Right ventricle myocardium inferior (tissue), 1 donor: Measurements from ENCODE around the gene MIS18A. TPM values are rescaled to one million over a fixed set of nuclear protein-coding genes. Genes with fewer than 3 reads are reported as not detected.
A peak's percentile ranks its signal among the peaks of the same experiment; 100 is the strongest.
"Not testable (repeated sequence)": the region's sequence is repeated elsewhere in the genome, so short reads cannot be mapped to it uniquely, and the experiment has no call there.

Experiments used
- ATAC-seq: fragments of 200-7000 bp; cut with Tn5 transposase; one replicate; pipeline ENCODE4 v1.9.1; 2020; ENCODE audit warnings: mild to moderate bottlenecking, moderate library complexity
- DNase-seq: peaks from one replicate; pipeline ENCODE4 v3.0.0; 2021; ENCODE audit errors: missing footprints
- intact Hi-C: fragments of 100-400 bp; cut with DNase I; formaldehyde crosslinking; loops from one replicate; pipeline ENCODE4 v1.11.0; 2022
- total RNA-seq: library from RNA; stranded (reverse); fragmentation: NEBNext Ultra II Directional; extraction: Animal tissue kit (Norgen Biotek cat#: 25700); gene quantifications from one replicate; pipeline ENCODE4 v1.2.1, GENCODE V29; 2021
- donor health status: DM: no; HTN: yes; CAD: no; lungs with severe emphysema.

The MIS18A gene
- total RNA-seq, 1 donor from 2014 or later: 2.0 TPM

- intact Hi-C loops: no loop called here
- DNase-seq (no peak), ATAC-seq (no peak)
Measured at GRCh38 chr21:32260130-32260529, 18.7 kb downstream of the MIS18A start.

DNA sequence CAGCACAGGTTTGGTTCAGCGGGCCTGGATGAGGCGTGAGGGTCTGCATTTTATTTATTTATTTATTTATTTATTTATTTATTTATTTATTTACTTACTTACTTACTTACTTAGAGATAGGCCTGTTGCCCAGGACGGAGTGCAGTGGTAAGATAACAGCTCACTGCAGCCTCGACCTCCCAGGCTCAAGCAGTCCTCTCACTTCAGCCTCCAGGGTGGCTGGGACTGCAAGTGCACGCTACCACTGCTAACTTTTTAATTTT is 20.1 kb downstream of the MIS18A start:
- DNase-seq, ATAC-seq: not testable (repeated sequence)
- intact Hi-C loops: loop anchor here (1.0 to 10.0 kb wide), 3 partner anchors 154 to 472 kb away; no protein-coding TSS in a partner anchor

DNA sequence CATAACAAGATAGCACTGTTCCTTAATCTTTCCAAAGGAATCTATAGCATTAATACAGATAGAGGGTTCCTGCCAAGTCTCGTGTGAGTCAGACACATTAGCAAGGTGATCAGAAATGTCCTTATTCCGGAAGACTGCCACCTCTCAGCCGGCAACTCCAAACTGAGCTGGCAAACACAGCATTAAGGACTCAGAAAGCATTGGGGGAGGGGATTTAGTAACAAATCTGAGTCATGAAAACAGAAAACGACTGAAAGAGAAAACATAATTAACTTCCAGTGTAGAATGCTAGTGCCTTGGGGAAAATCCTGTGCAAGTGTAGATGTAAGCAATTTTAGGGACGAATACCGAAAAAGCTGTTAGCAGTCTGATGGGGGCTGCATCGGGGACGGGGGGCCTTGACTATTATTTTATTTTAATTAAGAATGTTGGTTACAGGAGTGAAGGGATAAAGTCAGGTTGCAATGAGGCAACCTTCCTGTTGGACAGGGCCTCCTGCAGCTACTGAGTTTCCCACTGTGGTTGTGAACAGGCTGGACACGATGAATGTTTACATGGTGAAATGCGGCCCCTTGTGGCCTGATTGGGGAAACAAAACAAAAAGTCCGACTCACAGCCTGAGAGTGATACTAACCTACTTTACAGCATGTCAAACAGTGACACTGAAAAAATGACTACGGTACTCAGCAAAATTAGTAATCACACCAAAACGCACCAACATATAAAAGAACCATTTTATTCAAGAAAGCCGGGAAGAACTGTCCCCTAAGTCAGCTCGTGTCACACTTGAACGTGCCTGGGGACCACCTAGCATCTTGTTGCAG is 20.7 kb downstream of the MIS18A start:
- DNase-seq (no peak), ATAC-seq (peak; percentile 86)
- intact Hi-C loops: loop anchor here (1.0 to 10.0 kb wide), 4 partner anchors 153 to 472 kb away; no protein-coding TSS in a partner anchor

GRCh38 chr21:32256873-32257620 is 21.8 kb downstream of the MIS18A start:
- ATAC-seq (peak; percentile 70), DNase-seq (no peak)
- intact Hi-C loops: loop anchor here (1.0 to 10.0 kb wide), 3 partner anchors 152 to 391 kb away; no protein-coding TSS in a partner anchor

DNA sequence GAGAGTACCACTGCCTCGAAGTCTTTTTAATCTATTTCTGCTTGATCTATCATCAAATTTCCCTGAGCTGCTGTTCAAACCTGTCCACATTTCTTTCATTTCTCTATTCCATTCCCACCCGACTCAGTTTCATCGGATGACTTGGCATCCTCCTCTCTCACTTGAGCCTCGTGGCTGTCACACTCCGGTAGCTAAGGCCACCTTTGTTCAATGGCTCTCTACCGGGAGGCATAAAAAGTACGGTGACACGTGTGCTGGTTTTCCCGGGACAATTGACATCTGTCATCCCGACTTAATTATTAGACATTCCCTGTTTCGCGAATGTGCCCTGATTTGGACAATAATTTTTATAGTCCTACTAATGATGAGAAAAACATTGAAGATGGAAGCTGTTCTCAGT is 22.6 kb downstream of the MIS18A start:
- intact Hi-C loops: loop anchor here (5.0 to 10.0 kb wide), 2 partner anchors 151 to 264 kb away; no protein-coding TSS in a partner anchor
- ATAC-seq (no peak), DNase-seq (no peak)

DNA sequence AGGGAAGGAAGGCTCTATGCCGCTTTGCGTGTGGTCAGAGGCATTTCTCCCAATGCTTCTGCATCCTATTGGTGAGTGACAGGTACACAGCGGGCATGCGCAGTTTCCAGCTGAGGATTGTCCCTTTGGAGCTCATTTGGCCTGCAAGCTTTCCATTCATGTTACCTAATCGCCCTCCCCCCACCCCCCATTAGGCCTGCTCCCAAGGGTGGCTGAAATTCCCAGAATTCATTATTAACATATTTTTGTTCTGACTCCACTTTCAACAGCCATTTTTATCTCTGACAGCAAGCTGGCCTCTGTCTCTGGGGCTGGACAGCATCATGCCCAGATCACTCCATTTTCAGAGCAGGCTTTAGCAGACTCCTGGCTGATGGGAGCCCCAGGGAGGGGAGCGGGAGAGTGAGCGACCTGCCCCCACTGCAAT is 25.6 kb downstream of the MIS18A start:
- DNase-seq (no peak), ATAC-seq (peak; percentile 65)
- intact Hi-C loops: loop anchor here (10.0 kb wide), 1 partner anchor 148 kb away; no protein-coding TSS in a partner anchor

- intact Hi-C loops: loop anchor here (10.0 kb wide), 1 partner anchor 147 kb away; no protein-coding TSS in a partner anchor
- ATAC-seq (no peak), DNase-seq (no peak)
Measured at GRCh38 chr21:32252136-32252535, 26.7 kb downstream of the MIS18A start.

DNA sequence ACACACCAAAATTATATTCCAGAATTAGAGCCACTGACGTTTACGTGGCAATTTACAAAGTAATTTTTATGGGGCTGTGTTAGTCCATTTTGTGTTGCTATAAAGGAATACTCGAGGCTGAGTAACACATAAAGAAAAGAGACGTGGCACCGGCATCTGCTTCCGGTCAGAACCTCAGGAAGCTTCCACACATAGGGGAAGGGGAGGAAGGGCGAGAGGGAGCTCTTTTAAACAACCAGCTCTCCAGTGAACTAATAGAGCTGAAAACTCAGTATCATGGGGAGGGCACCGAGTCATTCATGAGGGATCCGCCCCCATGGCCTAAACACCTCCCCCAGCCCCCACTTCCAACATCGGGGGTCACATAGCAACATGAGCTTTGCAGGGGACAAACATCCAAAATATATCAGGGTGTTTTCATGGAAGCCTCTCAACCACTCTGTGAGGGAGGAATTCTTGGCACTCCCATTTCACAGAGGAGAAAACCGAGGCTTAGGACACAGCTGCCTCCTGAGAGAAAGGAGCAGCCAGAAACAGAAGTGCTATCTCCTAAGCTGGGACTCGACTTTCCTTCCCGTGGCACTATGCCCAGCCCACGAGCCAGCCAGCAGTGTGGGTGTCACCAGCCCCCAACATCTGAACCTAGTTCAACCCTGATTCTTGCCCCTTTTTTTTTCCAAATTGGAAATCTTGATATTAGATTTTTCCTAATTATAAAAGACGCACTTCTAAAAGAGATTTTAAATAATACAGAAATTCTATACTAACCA is 29.2 kb downstream of the MIS18A start:
- DNase-seq (no peak), ATAC-seq (no peak)
- intact Hi-C loops: loop anchor here (10.0 kb wide), 1 partner anchor 145 kb away; no protein-coding TSS in a partner anchor

DNA sequence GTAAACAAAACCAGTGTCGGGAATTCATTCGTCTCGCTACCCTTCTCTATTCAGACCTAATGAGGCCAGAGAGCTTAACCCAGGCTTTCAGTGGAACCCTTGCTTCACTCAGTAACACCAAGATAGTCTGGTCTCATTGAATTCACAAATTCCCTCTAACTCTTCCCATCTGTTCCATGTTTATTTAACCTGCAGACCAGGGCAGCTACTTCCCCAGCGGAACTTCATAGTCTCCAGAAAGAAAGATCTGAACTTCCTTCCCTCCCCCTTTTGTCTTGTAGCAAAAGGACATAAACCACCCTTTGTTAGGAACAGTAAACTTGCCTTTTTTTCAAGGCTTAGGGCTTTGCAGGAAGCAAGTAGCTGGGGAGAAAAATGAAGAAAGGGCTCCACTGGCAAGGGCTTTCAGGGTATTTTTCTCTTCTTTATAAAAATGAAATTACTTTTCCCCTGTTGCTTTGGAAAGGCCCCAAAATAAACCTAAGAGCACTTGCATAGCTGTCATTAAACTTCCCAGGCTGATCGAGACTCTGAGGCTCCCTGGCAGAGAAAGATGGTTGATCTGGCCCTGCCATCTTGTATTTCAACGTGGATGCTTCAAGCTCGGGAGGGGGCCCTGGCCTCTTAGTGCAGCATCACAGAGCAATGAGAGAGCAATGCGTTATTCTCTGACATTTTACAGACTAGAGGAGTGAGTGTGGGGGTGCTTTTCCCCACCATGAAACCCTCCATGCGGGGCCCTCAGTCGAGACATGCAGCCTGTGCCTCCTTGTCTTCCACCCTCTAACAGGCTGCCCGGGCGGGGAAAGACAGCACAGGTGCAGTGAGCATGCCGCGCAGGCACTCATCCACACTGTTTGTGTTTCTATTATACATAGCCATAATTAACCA is 30.0 kb downstream of the MIS18A start:
- DNase-seq: no peak

GRCh38 chr21:32246571-32247140 is 32.2 kb downstream of the MIS18A start:
- DNase-seq (no peak), ATAC-seq (no peak)
- intact Hi-C loops: no loop called here

More for the DNA sequence above, 30.0 kb downstream of the MIS18A start:
- intact Hi-C loops: no loop called here
- ATAC-seq: no peak

GRCh38 chr21:32245971-32246370 is 32.9 kb downstream of the MIS18A start:
- intact Hi-C loops: no loop called here
- DNase-seq: no peak
- ATAC-seq: no peak

DNA sequence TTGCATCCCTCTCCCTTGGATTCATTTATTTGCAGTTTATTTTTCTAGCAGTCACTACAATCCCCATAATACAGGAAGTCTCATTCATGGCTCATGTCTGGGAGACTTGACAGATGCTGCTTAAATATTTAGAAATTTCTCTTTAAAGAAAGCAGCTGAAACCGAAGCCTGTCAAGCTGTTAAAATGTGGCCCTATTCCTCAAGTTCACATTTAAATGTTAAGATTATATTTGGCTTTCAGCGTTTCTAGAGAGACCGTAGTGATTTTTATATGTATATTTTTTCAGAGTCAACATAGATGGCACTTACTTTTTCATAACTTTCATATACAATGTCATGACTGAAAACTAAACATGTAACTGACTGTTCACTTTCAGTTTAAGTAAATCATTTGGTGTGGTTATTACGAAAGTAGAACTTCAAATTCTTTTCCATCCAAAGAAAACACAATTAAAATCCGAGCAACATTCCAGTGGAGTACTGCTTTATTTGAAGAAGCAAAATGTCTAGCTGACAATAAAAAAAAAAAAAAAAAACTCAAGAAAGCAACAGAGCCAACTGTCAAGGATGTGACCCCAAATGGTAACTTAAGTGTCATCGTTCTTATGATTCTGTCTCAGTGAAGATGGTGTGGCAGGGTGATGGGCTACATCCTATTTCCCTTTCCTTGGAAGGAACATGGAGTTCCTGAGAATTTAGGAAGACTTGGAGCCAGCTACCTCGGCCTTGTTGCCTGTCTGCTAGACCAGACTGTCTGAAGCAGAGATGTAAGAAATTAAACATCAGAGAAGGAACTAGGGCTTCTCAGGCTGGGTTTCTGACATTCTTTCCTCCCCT is 37.8 kb downstream of the MIS18A start:
- DNase-seq (no peak), ATAC-seq (no peak)
- intact Hi-C loops: no loop called here

DNA sequence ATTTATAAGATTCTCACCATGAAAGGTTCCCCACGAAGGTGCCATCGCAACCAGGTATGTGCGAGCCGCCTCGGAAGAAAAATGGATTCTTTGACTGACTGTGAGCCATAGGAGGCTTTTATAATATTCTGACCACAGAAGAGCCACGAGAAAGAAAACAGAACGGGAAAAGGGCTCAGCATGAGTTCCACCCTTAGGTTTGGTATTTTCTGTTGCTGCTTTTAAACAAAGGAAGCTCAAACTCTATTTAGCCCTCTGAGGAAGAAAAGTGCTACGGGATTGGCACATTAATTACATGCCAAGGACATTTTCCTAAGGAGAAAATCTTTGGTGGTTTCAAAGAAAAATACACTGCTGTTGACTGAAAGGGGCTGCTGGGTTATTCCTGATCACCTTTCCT is 39.3 kb downstream of the MIS18A start:
- no peak for ATAC-seq
- intact Hi-C loops: no loop called here
- no peak for DNase-seq

DNA sequence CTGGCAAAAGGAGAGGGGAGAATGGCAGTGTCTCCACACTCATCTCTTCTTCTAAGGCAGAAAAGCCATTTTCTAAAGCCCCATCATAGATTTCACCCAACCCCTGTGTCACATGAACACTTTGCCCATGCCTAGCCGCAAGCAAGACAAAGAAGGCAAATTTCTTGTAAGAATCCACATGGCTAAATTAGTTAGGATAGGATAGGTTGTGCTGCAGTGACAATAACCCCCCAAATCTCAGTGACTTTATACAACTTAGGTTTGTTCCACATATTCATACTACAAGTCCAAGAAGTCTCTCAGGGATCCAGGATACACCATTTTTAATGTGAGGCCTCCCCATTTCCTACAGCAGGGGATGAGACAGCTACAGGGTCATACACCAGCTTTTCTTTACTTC is 40.8 kb downstream of the MIS18A start:
- intact Hi-C loops: no loop called here
- no peak for ATAC-seq
- no peak for DNase-seq

DNA sequence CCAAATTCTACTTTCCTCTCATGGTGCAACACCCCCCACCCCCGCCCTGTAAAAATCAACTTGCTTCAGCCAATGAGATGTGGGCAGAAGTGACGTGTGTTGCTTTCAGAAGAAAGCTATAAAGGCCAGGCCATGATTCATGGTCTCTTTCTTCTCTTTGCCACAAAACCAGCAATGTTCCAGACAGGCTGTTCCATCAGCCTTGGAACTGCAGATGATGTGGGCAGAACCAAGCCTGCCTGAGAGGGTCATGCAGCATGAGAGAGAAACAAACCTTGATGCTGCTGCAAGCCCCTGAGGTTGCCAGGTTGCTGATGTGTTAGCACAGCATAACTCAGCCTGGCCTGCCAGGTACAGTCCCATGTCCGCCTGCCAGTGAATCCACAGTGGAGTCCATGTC is 41.8 kb downstream of the MIS18A start:
- DNase-seq (no peak), ATAC-seq (no peak)
- intact Hi-C loops: no loop called here

DNA sequence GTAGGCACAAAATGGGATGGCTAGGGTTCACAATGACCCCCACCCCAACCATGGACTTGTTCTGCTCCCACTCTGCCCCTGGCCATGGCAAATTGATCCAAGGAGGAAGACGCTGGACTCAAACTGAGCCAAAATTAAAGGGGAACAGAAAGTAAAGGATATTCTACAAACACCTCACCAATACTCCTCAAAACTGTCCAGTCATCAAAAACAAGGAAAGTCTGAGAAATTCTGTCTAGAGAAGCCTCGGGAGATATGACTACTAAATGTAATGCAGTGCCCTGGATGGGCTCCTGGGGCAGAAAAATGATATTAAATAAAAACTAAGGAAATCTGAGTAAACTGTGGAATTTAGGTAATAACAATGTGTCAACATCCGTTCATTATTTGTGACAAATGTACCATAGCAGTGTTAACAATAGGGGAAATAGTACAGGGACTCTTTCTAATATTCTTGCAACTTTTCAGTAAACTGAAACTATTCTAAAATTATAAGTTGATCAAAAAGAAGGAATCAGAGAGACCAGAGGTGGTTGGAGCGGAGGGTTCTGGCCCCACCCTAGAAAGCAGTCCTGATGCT is 45.0 kb downstream of the MIS18A start:
- intact Hi-C loops: no loop called here
- ATAC-seq (no peak), DNase-seq (no peak)
